H54 (cell line): ENCODE data around the gene RPRD1B.
A peak's percentile ranks its signal among the peaks of the same experiment; 100 is the strongest.
"Not testable (repeated sequence)": the region's sequence is repeated elsewhere in the genome, so short reads cannot be mapped to it uniquely, and the experiment has no call there.

Experiments
- DNase-seq: peaks from one replicate; pipeline ENCODE4 v3.0.0; 2011; ENCODE audit warnings: low spot score, mixed read lengths; ENCODE audit not compliant: insufficient read length
- FAIRE-seq: peaks from 3 replicates; lab custom pipeline; 2011; peaks lifted over from hg19 to GRCh38; lab: Jason Lieb, UNC
- POLR2A ChIP-seq: IDR thresholded peaks from 2 replicates; pipeline ENCODE4 v1.6.1; 2011; ENCODE audit warnings: low read depth, mild to moderate bottlenecking, low read length

The RPRD1B gene

DNA sequence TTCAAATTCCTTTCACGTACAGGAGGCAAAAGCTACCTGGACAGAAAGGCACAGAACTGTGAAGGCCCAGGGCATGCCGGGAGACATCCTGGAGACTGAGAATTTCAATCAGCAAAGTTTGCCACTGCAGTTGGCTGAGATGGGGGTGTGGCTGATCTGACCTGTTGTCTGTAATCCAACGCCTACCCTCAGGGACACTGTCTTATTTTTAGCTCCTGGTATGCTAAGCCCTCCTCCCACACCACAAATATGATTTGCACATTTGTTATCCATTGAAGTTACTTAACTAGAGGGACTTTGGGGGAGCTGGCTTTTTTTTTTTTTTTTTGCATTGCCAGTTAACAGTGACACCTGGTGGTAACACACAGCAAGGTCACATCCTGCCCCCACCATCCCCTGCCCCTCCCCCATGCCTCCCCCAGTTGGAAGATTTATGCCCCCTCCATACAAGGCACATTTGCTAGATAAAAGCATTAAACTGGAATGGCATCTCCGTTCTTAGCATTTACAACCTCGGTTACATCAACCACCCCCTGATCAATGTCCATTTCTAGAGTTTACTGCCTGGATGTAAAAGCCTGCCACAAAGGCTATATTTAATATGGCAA is 40.6 kb upstream of the RPRD1B start:
- no peak for FAIRE-seq

DNA sequence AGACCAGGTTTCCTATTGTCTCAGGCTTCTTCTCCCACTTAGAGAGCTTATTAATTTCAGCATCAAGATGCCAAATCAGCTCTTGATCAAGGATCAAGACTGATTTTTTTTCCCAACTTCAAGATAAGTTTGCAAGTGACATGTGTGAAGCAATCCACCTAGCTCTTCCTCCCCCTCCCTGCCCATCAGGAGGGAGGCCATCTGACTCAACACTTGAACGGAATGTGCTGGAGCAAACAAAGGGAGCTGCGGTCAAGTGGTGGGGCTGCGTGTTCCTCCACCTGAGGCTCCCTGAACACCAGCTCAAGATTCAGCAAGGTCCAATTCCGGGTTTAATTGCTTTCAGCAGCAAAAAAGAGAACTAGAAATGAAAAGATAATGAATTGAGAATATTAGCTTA is 39.0 kb upstream of the RPRD1B start:
- DNase-seq: no peak
- FAIRE-seq: no peak
- TF ChIP-seq POLR2A: no peak

More for the DNA sequence above, 40.6 kb upstream of the RPRD1B start:
- TF ChIP-seq POLR2A: no peak
- peak; percentile 34 for DNase-seq

- DNase-seq (no peak), FAIRE-seq (no peak)
- TF ChIP-seq POLR2A: no peak
These were observed 37.5 kb upstream of the RPRD1B start for GRCh38 chr20:37995856-37996605.

GRCh38 chr20:37997516-37997915 is 36.0 kb upstream of the RPRD1B start:
- DNase-seq (no peak), FAIRE-seq (no peak)
- no peak for TF ChIP-seq POLR2A

DNA sequence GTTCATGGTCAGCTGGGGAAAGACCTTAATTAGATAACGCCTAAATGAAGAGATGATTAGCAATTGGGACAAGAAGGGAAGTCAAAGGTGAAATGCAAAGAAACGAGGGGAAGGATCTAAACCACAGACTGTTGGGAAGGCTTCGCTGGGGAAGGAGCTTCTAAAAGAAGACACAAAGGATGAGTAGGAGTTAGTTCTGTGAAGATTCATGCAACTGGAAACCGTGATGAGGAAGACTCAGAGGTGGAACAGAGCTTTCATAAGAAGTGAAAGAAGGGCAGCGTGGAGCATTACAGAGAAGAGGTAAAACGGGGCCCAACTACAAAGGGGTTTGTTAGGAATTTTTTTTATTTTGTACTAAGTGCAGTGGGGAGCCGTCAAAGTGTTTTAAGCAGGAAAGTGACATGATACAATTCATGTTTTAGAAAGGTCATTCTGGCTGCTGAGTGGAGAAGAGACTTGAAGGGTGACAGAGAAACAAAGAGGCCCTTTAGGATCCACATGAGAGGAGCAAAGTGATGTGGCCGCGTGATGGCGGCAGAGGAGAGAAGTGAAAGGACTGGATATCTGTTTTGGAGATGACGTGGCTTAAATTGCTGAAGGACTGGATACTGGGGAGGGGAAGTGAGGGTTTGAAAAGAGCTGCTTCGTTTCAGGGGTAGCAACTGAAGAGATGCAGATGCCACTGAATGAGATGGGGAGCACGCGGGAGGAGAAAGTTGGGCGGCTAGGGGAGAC is 33.9 kb upstream of the RPRD1B start:
- FAIRE-seq: no peak
- no peak for DNase-seq
- TF ChIP-seq POLR2A: no peak

GRCh38 chr20:38000293-38000692 is 33.3 kb upstream of the RPRD1B start:
- no peak for TF ChIP-seq POLR2A
- FAIRE-seq: no peak
- DNase-seq: no peak

DNA sequence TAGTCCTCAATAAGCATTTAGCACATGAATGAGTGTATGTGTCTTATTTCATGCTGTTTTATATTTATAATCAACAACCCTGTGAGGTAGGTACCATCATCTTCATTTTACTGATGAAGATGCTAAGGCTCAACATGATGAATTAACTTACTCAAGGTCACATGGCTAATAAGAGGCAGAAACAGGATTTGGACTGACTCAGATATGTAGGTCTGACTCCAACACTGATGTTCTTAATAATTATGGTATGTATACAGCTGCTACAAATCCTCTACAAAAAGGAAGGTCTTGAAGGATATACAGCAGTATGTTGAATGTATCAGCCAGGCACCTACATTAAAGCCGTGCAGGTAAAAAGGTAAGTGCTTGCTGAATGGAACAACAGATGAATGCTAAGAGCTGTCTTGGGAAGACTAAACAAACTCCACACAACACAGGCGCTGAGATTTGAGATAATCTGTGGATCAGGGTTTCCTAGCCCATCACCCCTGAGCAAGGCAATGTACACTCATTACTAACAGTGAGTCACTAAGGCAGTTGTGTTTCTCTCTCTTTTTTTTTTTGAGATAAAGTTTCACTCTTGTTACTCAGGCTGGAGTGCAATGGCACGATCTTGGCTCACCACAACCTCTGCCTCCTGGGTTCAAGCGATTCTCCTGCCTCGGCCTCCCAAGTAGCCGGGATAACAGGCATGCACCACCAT is 32.2 kb upstream of the RPRD1B start:
- TF ChIP-seq POLR2A: no peak
- FAIRE-seq: peak; percentile 41
- DNase-seq: peak; percentile 75

- no peak for TF ChIP-seq POLR2A
- DNase-seq: no peak
- no peak for FAIRE-seq
These were observed 31.6 kb upstream of the RPRD1B start for GRCh38 chr20:38001981-38002380.

- no peak for FAIRE-seq
- TF ChIP-seq POLR2A: no peak
- no peak for DNase-seq
These were observed 31.1 kb upstream of the RPRD1B start for GRCh38 chr20:38002422-38002821.

GRCh38 chr20:38004416-38004815 is 29.1 kb upstream of the RPRD1B start:
- TF ChIP-seq POLR2A: no peak
- DNase-seq (no peak), FAIRE-seq (no peak)

DNA sequence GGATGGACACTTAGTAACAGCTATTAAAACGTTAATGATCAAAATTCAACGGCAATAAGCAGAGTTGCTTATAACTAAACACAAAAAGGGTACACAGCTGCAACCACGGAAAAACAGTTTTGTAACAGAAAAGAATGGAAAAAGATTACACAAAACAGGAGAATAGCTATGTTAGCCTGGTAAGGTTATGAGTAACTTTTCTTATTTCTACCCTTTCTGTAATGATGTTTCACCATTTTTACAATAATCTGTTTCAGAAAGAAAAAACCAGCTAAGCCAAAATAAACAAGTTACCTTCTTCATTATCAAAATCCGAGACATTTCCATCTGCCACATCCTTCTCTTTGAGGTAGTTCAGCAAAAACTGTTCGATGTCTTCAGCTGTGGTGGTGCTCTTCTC is 27.6 kb upstream of the RPRD1B start:
- no peak for TF ChIP-seq POLR2A
- FAIRE-seq: no peak
- DNase-seq: no peak

DNA sequence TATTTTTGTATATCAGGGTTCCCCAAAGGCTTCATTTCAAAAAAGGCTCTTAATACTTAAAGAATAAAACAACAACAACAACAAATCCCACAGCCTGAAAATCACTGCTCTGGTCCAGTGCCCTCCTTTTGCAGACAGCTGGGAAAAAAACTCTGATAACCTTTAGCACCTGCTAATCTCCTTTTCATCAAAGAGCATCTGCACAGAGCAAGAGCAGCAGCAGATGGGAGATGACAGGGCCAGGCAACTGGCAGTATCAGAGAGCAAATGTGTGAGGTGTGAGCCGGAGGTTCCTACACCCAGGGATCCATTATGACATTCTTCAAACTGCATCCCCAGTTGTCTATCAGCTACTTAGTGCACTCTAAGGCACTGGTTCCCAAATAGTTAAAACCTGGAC is 26.0 kb upstream of the RPRD1B start:
- FAIRE-seq (no peak), DNase-seq (no peak)
- no peak for TF ChIP-seq POLR2A

DNA sequence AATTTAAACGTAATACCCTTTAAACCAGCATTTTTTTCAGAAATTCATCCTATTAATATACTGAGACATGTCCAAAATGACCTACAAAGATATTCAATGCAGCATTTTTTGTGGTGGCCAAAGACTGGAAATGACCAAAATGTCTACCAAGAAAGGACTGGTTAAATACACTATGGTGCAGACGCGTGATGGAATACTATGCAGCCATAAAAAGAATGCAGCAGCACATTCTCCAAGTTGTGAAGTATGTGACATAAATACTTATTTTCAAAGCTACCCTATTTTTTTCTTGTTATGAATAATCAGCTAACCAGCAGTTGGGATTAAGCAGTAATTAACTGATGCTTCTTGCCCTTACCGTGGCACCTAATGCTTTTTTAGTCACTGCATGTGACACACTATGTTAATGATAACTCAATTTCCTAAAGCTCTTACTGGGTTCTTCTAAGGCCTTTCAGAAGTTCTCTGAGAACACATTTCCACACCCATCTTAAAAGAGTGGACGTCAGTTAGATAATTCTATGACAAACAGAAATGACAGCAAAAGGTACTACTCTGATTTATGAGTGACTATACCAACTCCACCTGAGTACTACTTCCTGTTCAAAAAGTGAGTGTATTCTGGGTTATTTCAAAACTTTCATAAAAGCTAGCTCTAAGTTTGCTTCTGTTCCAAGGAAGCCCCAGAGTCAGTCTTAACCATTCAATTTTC is 25.2 kb upstream of the RPRD1B start:
- no peak for TF ChIP-seq POLR2A
- DNase-seq: no peak
- no peak for FAIRE-seq

DNA sequence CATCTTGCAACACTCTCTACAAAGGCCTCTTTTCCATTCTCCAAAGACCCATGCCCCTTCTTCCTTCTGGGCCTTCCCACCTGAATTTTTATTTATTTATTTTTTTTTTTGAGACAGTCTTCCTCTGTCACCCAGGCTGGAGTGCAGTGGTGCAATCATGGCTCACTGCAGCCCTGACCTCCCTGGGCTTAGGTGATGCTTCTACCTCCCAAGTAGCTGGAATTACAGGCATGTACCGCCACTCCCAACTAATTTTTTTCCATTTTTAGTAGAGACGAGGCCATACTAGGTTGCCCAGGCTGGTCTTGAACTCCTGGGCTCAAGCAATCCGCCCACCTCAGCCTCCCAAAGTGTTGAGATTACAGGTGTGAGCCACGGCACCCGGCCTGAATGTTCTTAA is 24.1 kb upstream of the RPRD1B start:
- FAIRE-seq: not testable (repeated sequence)

More for the DNA sequence above, 24.1 kb upstream of the RPRD1B start:
- DNase-seq: not testable (repeated sequence)
